ENCODE measurements around the gene MROH8. TPM values are rescaled to one million over a fixed set of nuclear protein-coding genes. Genes with fewer than 3 reads are reported as not detected.
"Not testable (repeated sequence)": the region's sequence is repeated elsewhere in the genome, so short reads cannot be mapped to it uniquely, and the experiment has no call there.

The MROH8 gene
- polyA plus RNA-seq, 4 donors, result 5.0 to 7.3 (median 6.4) TPM

- no peak for DNase-seq (ENCODE audit: low read depth in 4 of 4, low spot score in 3 of 4)
Measured at GRCh38 chr20:37161830-37162549, 17.4 kb downstream of the MROH8 start.

GRCh38 chr20:37160683-37161082, 18.7 kb downstream of the MROH8 start:
- no peak for DNase-seq (ENCODE audit: low read depth in 4 of 4, low spot score in 3 of 4)

- no peak for DNase-seq (ENCODE audit: low read depth in 4 of 4, low spot score in 3 of 4)
Measured at GRCh38 chr20:37158248-37158647, 21.1 kb downstream of the MROH8 start.

GRCh38 chr20:37155987-37156386, 23.4 kb downstream of the MROH8 start:
- DNase-seq (ENCODE audit: low read depth in 4 of 4, low spot score in 3 of 4), result no peak

GRCh38 chr20:37154684-37155298, 24.6 kb downstream of the MROH8 start:
- DNase-seq (ENCODE audit: low read depth in 4 of 4, low spot score in 3 of 4), result no peak

- no peak for DNase-seq (ENCODE audit: low read depth in 4 of 4, low spot score in 3 of 4)
Measured at GRCh38 chr20:37152284-37152683, 27.1 kb downstream of the MROH8 start.

- DNase-seq (ENCODE audit: low read depth in 4 of 4, low spot score in 3 of 4), result no peak
Measured at GRCh38 chr20:37151529-37151928, 27.8 kb downstream of the MROH8 start.

- DNase-seq (ENCODE audit: low read depth in 4 of 4, low spot score in 3 of 4), result not testable (repeated sequence)
Measured at GRCh38 chr20:37150864-37151263, 28.5 kb downstream of the MROH8 start.

GRCh38 chr20:37147250-37147649, 32.1 kb downstream of the MROH8 start:
- DNase-seq (ENCODE audit: low read depth in 4 of 4, low spot score in 3 of 4), result no peak

- no peak for DNase-seq (ENCODE audit: low read depth in 4 of 4, low spot score in 3 of 4)
Measured at GRCh38 chr20:37144856-37145404, 34.4 kb downstream of the MROH8 start.

- DNase-seq (ENCODE audit: low read depth in 4 of 4, low spot score in 3 of 4), result no peak
Measured at GRCh38 chr20:37142708-37143107, 36.6 kb downstream of the MROH8 start.

GRCh38 chr20:37137547-37137946, 41.8 kb downstream of the MROH8 start:
- no peak for DNase-seq (ENCODE audit: low read depth in 4 of 4, low spot score in 3 of 4)

GRCh38 chr20:37133952-37134351, 45.4 kb downstream of the MROH8 start:
- DNase-seq (ENCODE audit: low read depth in 4 of 4, low spot score in 3 of 4), result no peak

- no peak for DNase-seq (ENCODE audit: low read depth in 4 of 4, low spot score in 3 of 4)
Measured at GRCh38 chr20:37131486-37131885, 47.9 kb downstream of the MROH8 start.

GRCh38 chr20:37128803-37129202, 50.5 kb downstream of the MROH8 start:
- no peak for DNase-seq (ENCODE audit: low read depth in 4 of 4, low spot score in 3 of 4)

- DNase-seq (ENCODE audit: low read depth in 4 of 4, low spot score in 3 of 4), result not testable (repeated sequence)
Measured at GRCh38 chr20:37126290-37126689, 53.1 kb downstream of the MROH8 start.

- DNase-seq (ENCODE audit: low read depth in 4 of 4, low spot score in 3 of 4), result no peak
Measured at GRCh38 chr20:37123441-37123840, 55.9 kb downstream of the MROH8 start.

- DNase-seq (ENCODE audit: low read depth in 4 of 4, low spot score in 3 of 4), result no peak
Measured at GRCh38 chr20:37120497-37120896, 58.9 kb downstream of the MROH8 start.

GRCh38 chr20:37119356-37120036, 59.9 kb downstream of the MROH8 start:
- no peak for DNase-seq (ENCODE audit: low read depth in 4 of 4, low spot score in 3 of 4)

- DNase-seq (ENCODE audit: low read depth in 4 of 4, low spot score in 3 of 4), result no peak
Measured at GRCh38 chr20:37114012-37114411, 65.3 kb downstream of the MROH8 start.

- no peak for DNase-seq (ENCODE audit: low read depth in 4 of 4, low spot score in 3 of 4)
Measured at GRCh38 chr20:37111926-37112455, 67.4 kb downstream of the MROH8 start.

Measured in left renal pelvis (tissue), 4 donors.